ENCODE data around the gene FBXW9. TPM values are rescaled to one million over a fixed set of nuclear protein-coding genes. Genes with fewer than 3 reads are reported as not detected.

Gene FBXW9
- total RNA-seq, 2 experiments from 2014 or later, result 11.0 to 11.5 TPM

Small RNA genes lying within 50 kb of the gene (small RNA-seq; reads per million reads assigned to genes)
- 21.2 reads per million, percentile 97 among the genes with 10 or more reads in this experiment for gene SNORD41

Other genes starting within 250 kb of the FBXW9 start
- 3.4 and 5.3 TPM in 2 replicates for gene ZNF709, start 211.8 kb downstream of the FBXW9 start, total RNA-seq (2014; rRNA removed; shearing (Covaris generic))
- 4.6 TPM in 2 replicates for gene ZNF709, start 211.8 kb downstream of the FBXW9 start, total RNA-seq (2022)
- 6.6 and 8.0 TPM in 2 replicates for gene ZNF564, start 145.1 kb downstream of the FBXW9 start, total RNA-seq (2014; rRNA removed; shearing (Covaris generic))
- gene ZNF564, start 145.1 kb downstream of the FBXW9 start, total RNA-seq (2022), result 13.1 and 16.5 TPM in 2 replicates
- gene ZNF490, start 85.8 kb downstream of the FBXW9 start, total RNA-seq (2014; rRNA removed; shearing (Covaris generic)), result 6.3 and 8.6 TPM in 2 replicates
- gene ZNF490, start 85.8 kb downstream of the FBXW9 start, total RNA-seq (2022), result 8.1 and 11.2 TPM in 2 replicates
- gene ZNF791, start 85.7 kb downstream of the FBXW9 start, total RNA-seq (2014; rRNA removed; shearing (Covaris generic)), result 5.3 and 7.8 TPM in 2 replicates
- gene ZNF791, start 85.7 kb downstream of the FBXW9 start, total RNA-seq (2022), result 17.1 and 18.2 TPM in 2 replicates
- 18.3 and 29.1 TPM in 2 replicates for gene MAN2B1, start 29.9 kb downstream of the FBXW9 start, total RNA-seq (2014; rRNA removed; shearing (Covaris generic))
- 88.2 and 88.7 TPM in 2 replicates for gene MAN2B1, start 29.9 kb downstream of the FBXW9 start, total RNA-seq (2022)
- gene WDR83, start 29.8 kb downstream of the FBXW9 start, total RNA-seq (2014; rRNA removed; shearing (Covaris generic)), result 17.0 and 21.1 TPM in 2 replicates
- 14.0 and 15.9 TPM in 2 replicates for gene WDR83, start 29.8 kb downstream of the FBXW9 start, total RNA-seq (2022)
- gene DHPS, start 14.8 kb downstream of the FBXW9 start, total RNA-seq (2014; rRNA removed; shearing (Covaris generic)), result 91.2 and 102 TPM in 2 replicates
- 101 and 122 TPM in 2 replicates for gene DHPS, start 14.8 kb downstream of the FBXW9 start, total RNA-seq (2022)
- gene GNG14, start 8.6 kb downstream of the FBXW9 start, total RNA-seq (2014; rRNA removed; shearing (Covaris generic)), result not detected in 2 replicates
- gene GNG14, start 8.6 kb downstream of the FBXW9 start, total RNA-seq (2022), result 0.93 TPM in 1 of 2 replicates, not detected in the other
- gene TNPO2, start 27.3 kb upstream of the FBXW9 start, total RNA-seq (2014; rRNA removed; shearing (Covaris generic)), result 42.6 and 47.3 TPM in 2 replicates
- 112 and 120 TPM in 2 replicates for gene TNPO2, start 27.3 kb upstream of the FBXW9 start, total RNA-seq (2022)
- gene TRIR, start 38.1 kb upstream of the FBXW9 start, total RNA-seq (2014; rRNA removed; shearing (Covaris generic)), result 322 and 336 TPM in 2 replicates
- gene TRIR, start 38.1 kb upstream of the FBXW9 start, total RNA-seq (2022), result 211 and 219 TPM in 2 replicates
- gene GET3, start 40.9 kb upstream of the FBXW9 start, total RNA-seq (2014; rRNA removed; shearing (Covaris generic)), result 40.5 and 48.8 TPM in 2 replicates
- 29.1 and 34.3 TPM in 2 replicates for gene GET3, start 40.9 kb upstream of the FBXW9 start, total RNA-seq (2022)
- 0.10 TPM in 1 of 2 replicates, not detected in the other for gene BEST2, start 55.2 kb upstream of the FBXW9 start, total RNA-seq (2014; rRNA removed; shearing (Covaris generic))
- gene BEST2, start 55.2 kb upstream of the FBXW9 start, total RNA-seq (2022), result not detected in 2 replicates
- gene HOOK2, start 78.9 kb upstream of the FBXW9 start, total RNA-seq (2014; rRNA removed; shearing (Covaris generic)), result 7.4 and 9.1 TPM in 2 replicates
- 28.8 and 29.4 TPM in 2 replicates for gene HOOK2, start 78.9 kb upstream of the FBXW9 start, total RNA-seq (2022)
- gene JUNB, start 94.9 kb upstream of the FBXW9 start, total RNA-seq (2014; rRNA removed; shearing (Covaris generic)), result 43.7 and 45.5 TPM in 2 replicates
- gene JUNB, start 94.9 kb upstream of the FBXW9 start, total RNA-seq (2022), result 31.8 TPM in 2 replicates
- gene PRDX2, start 105.2 kb upstream of the FBXW9 start, total RNA-seq (2014; rRNA removed; shearing (Covaris generic)), result 344 and 399 TPM in 2 replicates
- 345 and 357 TPM in 2 replicates for gene PRDX2, start 105.2 kb upstream of the FBXW9 start, total RNA-seq (2022)
- not detected in 2 replicates for gene THSD8, start 105.4 kb upstream of the FBXW9 start, total RNA-seq (2014; rRNA removed; shearing (Covaris generic))
- 42.7 and 42.8 TPM in 2 replicates for gene THSD8, start 105.4 kb upstream of the FBXW9 start, total RNA-seq (2022)
- 115 and 130 TPM in 2 replicates for gene RNASEH2A, start 110.0 kb upstream of the FBXW9 start, total RNA-seq (2014; rRNA removed; shearing (Covaris generic))
- 86.0 and 90.5 TPM in 2 replicates for gene RNASEH2A, start 110.0 kb upstream of the FBXW9 start, total RNA-seq (2022)
- not detected in 2 replicates for gene RTBDN, start 137.9 kb upstream of the FBXW9 start, total RNA-seq (2014; rRNA removed; shearing (Covaris generic))
- gene RTBDN, start 137.9 kb upstream of the FBXW9 start, total RNA-seq (2022), result 0.94 and 1.2 TPM in 2 replicates
- gene MAST1, start 141.9 kb upstream of the FBXW9 start, total RNA-seq (2014; rRNA removed; shearing (Covaris generic)), result 5.5 and 9.1 TPM in 2 replicates
- 21.1 and 23.4 TPM in 2 replicates for gene MAST1, start 141.9 kb upstream of the FBXW9 start, total RNA-seq (2022)
- 28.3 and 32.4 TPM in 2 replicates for gene DNASE2, start 184.8 kb upstream of the FBXW9 start, total RNA-seq (2014; rRNA removed; shearing (Covaris generic))
- 32.8 and 33.7 TPM in 2 replicates for gene DNASE2, start 184.8 kb upstream of the FBXW9 start, total RNA-seq (2022)
- 0.16 and 0.28 TPM in 2 replicates for gene KLF1, start 190.6 kb upstream of the FBXW9 start, total RNA-seq (2014; rRNA removed; shearing (Covaris generic))
- not detected in 2 replicates for gene KLF1, start 190.6 kb upstream of the FBXW9 start, total RNA-seq (2022)
- 31.5 and 40.7 TPM in 2 replicates for gene GCDH, start 194.5 kb upstream of the FBXW9 start, total RNA-seq (2014; rRNA removed; shearing (Covaris generic))
- gene GCDH, start 194.5 kb upstream of the FBXW9 start, total RNA-seq (2022), result 43.8 and 48.7 TPM in 2 replicates
- gene SYCE2, start 222.7 kb upstream of the FBXW9 start, total RNA-seq (2014; rRNA removed; shearing (Covaris generic)), result 6.8 and 8.7 TPM in 2 replicates
- 13.8 and 14.5 TPM in 2 replicates for gene SYCE2, start 222.7 kb upstream of the FBXW9 start, total RNA-seq (2022)
- 96.1 and 135 TPM in 2 replicates for gene FARSA, start 237.1 kb upstream of the FBXW9 start, total RNA-seq (2014; rRNA removed; shearing (Covaris generic))
- 90.7 and 117 TPM in 2 replicates for gene FARSA, start 237.1 kb upstream of the FBXW9 start, total RNA-seq (2022)
- gene CALR, start 242.0 kb upstream of the FBXW9 start, total RNA-seq (2014; rRNA removed; shearing (Covaris generic)), result 1,039 and 1,069 TPM in 2 replicates
- gene CALR, start 242.0 kb upstream of the FBXW9 start, total RNA-seq (2022), result 398 and 581 TPM in 2 replicates
- gene RAD23A, start 249.2 kb upstream of the FBXW9 start, total RNA-seq (2014; rRNA removed; shearing (Covaris generic)), result 237 and 243 TPM in 2 replicates
- gene RAD23A, start 249.2 kb upstream of the FBXW9 start, total RNA-seq (2022), result 171 and 183 TPM in 2 replicates

Data from OCI-LY7 (cell line).